BLaER1 (cell line): ENCODE data around the gene NKD2.

Experiments used
- H3K27ac ChIP-seq: shearing (Covaris generic); formaldehyde crosslinking; 2 replicates; pipeline ENCODE4 v1.8.1; 2022
- H3K27me3 ChIP-seq: shearing (Covaris generic); formaldehyde crosslinking; 2 replicates; pipeline ENCODE4 v1.8.1; 2022
- H3K36me3 ChIP-seq: shearing (Covaris generic); formaldehyde crosslinking; 2 replicates; pipeline ENCODE4 v1.8.1; 2022
- H3K4me1 ChIP-seq: shearing (Covaris generic); formaldehyde crosslinking; 2 replicates; pipeline ENCODE4 v1.8.1; 2022
- H3K4me2 ChIP-seq: shearing (Covaris generic); formaldehyde crosslinking; 2 replicates; pipeline ENCODE4 v1.8.1; 2022
- H3K4me3 ChIP-seq: shearing (Covaris generic); formaldehyde crosslinking; 2 replicates; pipeline ENCODE4 v1.8.1; 2022
- H3K9ac ChIP-seq: shearing (Covaris generic); formaldehyde crosslinking; 2 replicates; pipeline ENCODE4 v1.8.1; 2022
- H3K9me3 ChIP-seq: shearing (Covaris generic); formaldehyde crosslinking; 2 replicates; pipeline ENCODE4 v1.8.1; 2022
- H4K20me1 ChIP-seq: shearing (Covaris generic); formaldehyde crosslinking; 2 replicates; pipeline ENCODE4 v1.8.1; 2022
- Cebpa-rat ChIP-seq: shearing (Covaris generic); IDR thresholded peaks from 2 replicates; pipeline ENCODE4 v1.8.1; 2022

Gene NKD2

GRCh38 chr5:1073239-1074102, 64.9 kb downstream of the NKD2 start:
- Histone ChIP-seq H3K36me3 (peaks cover 65% of the 10 kb centered on the region; the same call in 1 of the 2 replicates), H3K4me1 (no peaks in the 10 kb centered on the region), H3K4me2 (no peak overlapping the region), H3K27me3 (no peaks in the 10 kb centered on the region), H3K4me3 (no peak overlapping the region), H3K9ac (no peak overlapping the region), H4K20me1 (peaks cover 16% of the 10 kb centered on the region), H3K9me3 (no peaks in the 10 kb centered on the region), H3K27ac (peak overlapping the region; percentile 18; the same call in 1 of the 2 replicates)
- TF ChIP-seq Cebpa-rat: no peak

- no peak for TF ChIP-seq Cebpa-rat
- Histone ChIP-seq H3K27ac (no peak overlapping the region), H3K4me3 (no peak overlapping the region), H3K27me3 (no peaks in the 10 kb centered on the region), H3K9me3 (no peaks in the 10 kb centered on the region), H4K20me1 (peaks cover 8% of the 10 kb centered on the region), H3K4me1 (no peaks in the 10 kb centered on the region), H3K36me3 (peaks cover 64% of the 10 kb centered on the region; the same call in 1 of the 2 replicates), H3K9ac (no peak overlapping the region), H3K4me2 (no peak overlapping the region)
These were observed 65.6 kb downstream of the NKD2 start for GRCh38 chr5:1074226-1074625.

GRCh38 chr5:1074816-1075554, 66.4 kb downstream of the NKD2 start:
- Histone ChIP-seq H3K4me1 (no peaks in the 10 kb centered on the region), H3K4me2 (no peak overlapping the region), H3K36me3 (peaks cover 65% of the 10 kb centered on the region; the same call in 1 of the 2 replicates), H3K9me3 (no peaks in the 10 kb centered on the region), H3K9ac (no peak overlapping the region), H3K27me3 (no peaks in the 10 kb centered on the region), H3K4me3 (no peak overlapping the region), H4K20me1 (peaks cover under 1% of the 10 kb centered on the region), H3K27ac (no peak overlapping the region)
- no peak for TF ChIP-seq Cebpa-rat

- no peak for TF ChIP-seq Cebpa-rat
- Histone ChIP-seq H3K36me3 (peaks cover 70% of the 10 kb centered on the region; the same call in 1 of the 2 replicates), H4K20me1 (no peaks in the 10 kb centered on the region; the same call in 1 of the 2 replicates), H3K9ac (no peak overlapping the region), H3K4me3 (no peak overlapping the region), H3K4me1 (no peaks in the 10 kb centered on the region), H3K27ac (no peak overlapping the region), H3K27me3 (no peaks in the 10 kb centered on the region), H3K4me2 (no peak overlapping the region), H3K9me3 (no peaks in the 10 kb centered on the region)
These were observed 66.9 kb downstream of the NKD2 start for GRCh38 chr5:1075555-1075881.

GRCh38 chr5:1075931-1076330, 67.3 kb downstream of the NKD2 start:
- Histone ChIP-seq H3K9me3 (no peaks in the 10 kb centered on the region), H4K20me1 (no peaks in the 10 kb centered on the region; the same call in 1 of the 2 replicates), H3K4me1 (no peaks in the 10 kb centered on the region), H3K4me3 (no peak overlapping the region), H3K9ac (no peak overlapping the region), H3K27ac (no peak overlapping the region), H3K36me3 (peaks cover 73% of the 10 kb centered on the region; the same call in 1 of the 2 replicates), H3K4me2 (no peak overlapping the region), H3K27me3 (no peaks in the 10 kb centered on the region)
- TF ChIP-seq Cebpa-rat: no peak

- no peak overlapping the region for H3K4me2 ChIP-seq
- no peaks in the 10 kb centered on the region for H3K4me1 ChIP-seq
- H3K4me3 ChIP-seq: no peak overlapping the region
- no peaks in the 10 kb centered on the region; the same call in 1 of the 2 replicates for H4K20me1 ChIP-seq
- TF ChIP-seq Cebpa-rat: no peak
- H3K27me3 ChIP-seq: no peaks in the 10 kb centered on the region
- no peaks in the 10 kb centered on the region for H3K9me3 ChIP-seq
- H3K27ac ChIP-seq: no peak overlapping the region
- H3K36me3 ChIP-seq: peaks cover 78% of the 10 kb centered on the region; the same call in 1 of the 2 replicates
- H3K9ac ChIP-seq: no peak overlapping the region
These were observed 67.8 kb downstream of the NKD2 start for GRCh38 chr5:1076406-1076805.

- no peaks in the 10 kb centered on the region for H3K27me3 ChIP-seq
- no peak overlapping the region for H3K4me3 ChIP-seq
- TF ChIP-seq Cebpa-rat: no peak
- no peak overlapping the region for H3K9ac ChIP-seq
- peaks cover 82% of the 10 kb centered on the region; the same call in 1 of the 2 replicates for H3K36me3 ChIP-seq
- H3K9me3 ChIP-seq: no peaks in the 10 kb centered on the region
- no peak overlapping the region for H3K27ac ChIP-seq
- H3K4me2 ChIP-seq: no peak overlapping the region
- no peaks in the 10 kb centered on the region; the same call in 1 of the 2 replicates for H4K20me1 ChIP-seq
- no peaks in the 10 kb centered on the region for H3K4me1 ChIP-seq
These were observed 68.4 kb downstream of the NKD2 start for GRCh38 chr5:1077026-1077425.

GRCh38 chr5:1077491-1078020, 69.0 kb downstream of the NKD2 start:
- Histone ChIP-seq H3K4me1 (no peaks in the 10 kb centered on the region), H3K9me3 (no peaks in the 10 kb centered on the region), H3K4me3 (no peak overlapping the region), H3K4me2 (no peak overlapping the region), H3K27ac (no peak overlapping the region), H3K27me3 (no peaks in the 10 kb centered on the region), H3K9ac (no peak overlapping the region), H3K36me3 (peaks cover 85% of the 10 kb centered on the region; the same call in 1 of the 2 replicates), H4K20me1 (no peaks in the 10 kb centered on the region; the same call in 1 of the 2 replicates)
- no peak for TF ChIP-seq Cebpa-rat

- no peak for TF ChIP-seq Cebpa-rat
- H3K4me3 ChIP-seq: no peak overlapping the region
- peaks cover 90% of the 10 kb centered on the region; the same call in 1 of the 2 replicates for H3K36me3 ChIP-seq
- no peak overlapping the region for H3K27ac ChIP-seq
- no peak overlapping the region for H3K4me2 ChIP-seq
- H3K9ac ChIP-seq: no peak overlapping the region
- H3K27me3 ChIP-seq: no peaks in the 10 kb centered on the region
- no peaks in the 10 kb centered on the region for H3K9me3 ChIP-seq
- H3K4me1 ChIP-seq: no peaks in the 10 kb centered on the region
- H4K20me1 ChIP-seq: no peaks in the 10 kb centered on the region; the same call in 1 of the 2 replicates
These were observed 69.6 kb downstream of the NKD2 start for GRCh38 chr5:1078206-1078605.
